HK-2 (cell line): ENCODE measurements around the gene LARP1.

ENCODE experiments used
- DNase-seq: peaks from one replicate; pipeline ENCODE4 v3.0.0-alpha.2; 2018; ENCODE audit not compliant: unreplicated experiment

Gene LARP1

DNA sequence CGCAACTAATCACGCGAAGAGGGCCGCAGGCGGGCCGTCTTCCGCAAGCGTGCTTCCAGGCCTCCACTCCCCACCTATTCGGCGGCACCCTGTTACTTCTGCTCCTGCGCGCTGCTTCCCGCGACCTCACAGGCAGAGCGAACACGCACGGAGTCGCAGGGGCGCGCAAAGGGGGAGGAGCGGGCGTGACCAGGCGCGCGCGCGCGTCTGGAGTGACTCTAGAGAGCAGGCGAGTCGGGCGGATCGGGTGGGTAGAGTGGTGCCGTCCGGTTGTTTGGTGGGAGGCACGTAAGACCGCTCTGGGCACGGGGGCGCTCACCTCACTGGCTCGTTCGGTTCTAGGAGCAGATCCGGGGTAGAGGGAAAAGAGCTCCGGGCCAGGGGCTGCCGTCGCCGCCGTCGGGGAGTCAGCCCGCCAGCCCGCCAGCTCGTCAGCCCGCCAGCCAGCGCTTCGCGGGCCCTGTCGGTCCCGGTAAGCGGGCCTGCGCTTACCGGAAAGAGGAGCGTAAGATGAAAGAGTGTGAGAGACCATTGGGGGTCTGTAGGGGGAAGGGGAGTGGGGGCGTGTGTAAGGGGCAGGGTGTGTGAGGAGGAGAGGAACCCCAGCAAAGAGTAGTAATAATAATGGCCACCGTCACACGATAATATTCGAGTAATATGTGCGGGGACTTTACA is 103.3 kb downstream of the LARP1 start, which contains the start of gene CNOT8:
Gene CNOT8 (plus strand): TSS at position 331 of the 675 bp plus-strand sequence. CDS start 4,652 bp downstream, outside the sequence.
- peak; percentile 94 for DNase-seq

- no peak for DNase-seq
These were observed 104.0 kb downstream of the LARP1 start for GRCh38 chr5:154858972-154859871.

DNA sequence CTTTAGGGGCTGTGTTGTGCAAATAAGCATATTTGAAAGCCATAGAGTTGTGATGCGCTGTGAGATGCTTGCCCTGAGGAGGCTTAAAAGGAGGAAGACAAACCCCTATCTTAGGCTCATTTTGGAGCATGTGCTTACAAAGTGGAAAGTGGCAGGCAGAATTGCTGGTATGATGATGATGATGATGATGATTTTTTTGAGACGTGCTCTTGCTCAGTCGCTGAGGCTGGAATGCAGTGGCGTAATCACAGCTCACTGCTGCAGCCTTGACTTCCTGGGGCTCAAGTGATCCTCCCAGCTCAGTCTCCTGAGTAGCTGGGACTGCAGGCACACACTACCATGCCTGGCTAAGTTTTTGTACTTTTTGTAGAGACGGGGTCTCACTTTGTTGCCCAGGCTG is 104.9 kb downstream of the LARP1 start:
- DNase-seq: peak; percentile 48

DNA sequence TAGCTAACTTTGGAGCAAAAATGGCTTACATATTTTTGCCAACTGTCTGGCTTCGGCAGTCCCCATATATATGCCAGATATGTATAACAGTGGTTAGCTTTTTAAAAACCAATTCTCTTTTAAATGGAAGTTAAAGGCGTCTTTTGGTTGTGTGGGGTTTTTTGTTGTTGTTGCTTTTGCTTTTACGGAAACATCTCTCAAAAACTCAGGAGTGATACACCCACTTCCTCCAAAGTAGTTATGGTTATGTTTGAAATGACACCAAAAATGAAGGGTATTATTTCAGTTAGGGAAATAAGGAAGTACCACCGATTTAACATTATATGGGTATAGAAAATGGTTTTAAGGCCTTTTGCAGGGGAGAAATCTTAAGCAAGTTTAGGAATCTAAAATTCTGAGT is 105.6 kb downstream of the LARP1 start:
- no peak for DNase-seq

- no peak for DNase-seq
These were observed 106.8 kb downstream of the LARP1 start for GRCh38 chr5:154861946-154862345.

GRCh38 chr5:154862766-154863165 is 107.6 kb downstream of the LARP1 start:
- DNase-seq: no peak

DNA sequence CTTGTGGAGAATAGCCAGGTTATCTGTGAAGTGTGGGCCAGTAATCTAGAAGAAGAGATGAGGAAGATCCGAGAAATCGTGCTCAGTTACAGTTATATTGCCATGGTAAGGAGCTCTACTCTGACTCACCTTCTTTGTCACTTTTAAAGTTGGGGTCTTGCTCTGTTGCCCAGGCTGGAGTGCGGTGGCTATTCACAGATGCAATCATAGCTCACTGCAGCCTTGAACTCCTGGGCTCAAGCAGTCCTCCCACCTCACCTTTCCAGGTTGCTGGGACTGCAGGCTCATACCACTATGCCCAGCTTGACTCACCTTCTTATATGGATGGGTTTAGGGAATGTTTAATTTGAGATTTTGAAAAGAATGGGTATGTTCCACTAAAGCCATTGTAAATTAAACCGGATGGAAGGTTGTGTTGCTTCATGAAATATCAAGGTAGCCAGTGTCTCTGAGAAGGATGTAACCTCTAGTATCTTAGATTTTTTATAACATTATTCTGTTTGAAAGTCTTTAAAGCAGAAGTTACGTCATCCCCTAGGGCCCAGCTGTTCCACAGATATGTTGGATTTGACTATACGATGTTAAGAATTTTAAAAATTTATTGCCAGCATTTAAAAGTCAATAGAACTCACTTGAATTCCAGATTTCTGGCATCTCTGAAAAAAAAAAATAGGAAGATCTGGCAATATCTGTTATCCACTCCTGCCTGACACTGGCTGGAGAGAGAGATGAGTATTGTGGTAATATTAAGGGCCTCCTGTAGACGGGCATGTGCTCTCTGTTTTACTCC is 108.3 kb downstream of the LARP1 start:
- no peak for DNase-seq

DNA sequence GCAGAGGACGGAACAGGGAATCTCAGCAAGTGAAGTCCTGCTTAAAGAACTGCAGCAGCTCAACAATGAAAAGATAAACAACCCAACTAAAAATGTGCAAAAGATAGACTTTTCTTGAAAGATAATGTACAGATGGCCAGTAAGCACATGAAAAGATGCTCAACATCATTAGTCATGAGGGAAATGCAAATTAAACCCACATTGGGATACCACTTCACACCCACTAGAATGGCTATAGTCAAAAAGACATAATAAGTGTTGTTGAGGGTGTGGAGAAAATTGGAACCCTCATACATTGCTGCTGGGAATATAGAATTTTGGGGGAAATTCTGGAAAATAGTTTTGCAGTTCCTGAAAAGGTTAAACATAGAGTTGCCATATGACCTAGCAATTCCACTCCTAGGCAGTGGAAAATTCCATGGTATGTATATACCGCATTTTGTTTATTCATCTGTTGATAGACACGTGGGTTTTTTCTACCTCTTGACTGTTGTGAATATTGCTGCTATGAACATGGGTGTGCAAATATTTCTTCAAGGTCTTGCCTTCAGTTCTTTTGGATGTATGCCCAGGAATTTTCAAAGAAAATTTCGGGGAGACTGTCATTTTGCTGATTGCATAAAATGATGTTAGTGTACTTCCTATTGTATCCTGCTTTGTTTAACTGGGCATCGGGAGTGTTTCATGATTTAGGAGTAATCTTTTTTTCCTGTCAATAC is 110.4 kb downstream of the LARP1 start:
- DNase-seq: no peak

- DNase-seq: no peak
These were observed 111.7 kb downstream of the LARP1 start for GRCh38 chr5:154866841-154867240.
